Endothelial cell of umbilical vein (primary cell): Measurements from ENCODE around the gene TTC33. TPM values are rescaled to one million over a fixed set of nuclear protein-coding genes. Genes with fewer than 3 reads are reported as not detected.
"Not testable (repeated sequence)": the region's sequence is repeated elsewhere in the genome, so short reads cannot be mapped to it uniquely, and the experiment has no call there.

Source experiments
- BruUV-seq: library from RNA; stranded (reverse); fragments of 400-500 nt; replicated peaks from 2 replicates; lab custom pipeline; 2021; lab: Mats Ljungman, UMichigan
- CTCF ChIA-PET: fragments of 300-600, 350-600 bp; sonication (Branson Sonifier 250); formaldehyde crosslinking; loops from one replicate; lab custom pipeline; 2021; ENCODE audit warnings: antibody characterized with exemption, inconsistent platforms; lab: Charles Lee
- POLR2A ChIA-PET: fragments of 300-600, 350-600 bp; sonication (Branson Sonifier 250); formaldehyde crosslinking; loops from one replicate; lab custom pipeline; 2021; ENCODE audit warnings: antibody characterized with exemption, inconsistent platforms; lab: Charles Lee
- DNase-seq: peaks from one replicate; pipeline ENCODE4 v3.0.0-alpha.2; 2011; ENCODE audit warnings: low read depth, low spot score
- FAIRE-seq: peaks from 2 replicates; lab custom pipeline; 2011; peaks lifted over from hg19 to GRCh38; lab: Jason Lieb, UNC
- H2AFZ ChIP-seq: 2 replicates; pipeline ENCODE4 v1.6.0; 2012; ENCODE audit warnings: low read depth, low read length, control low read depth, inconsistent platforms
- H3K27ac ChIP-seq: 2 replicates; pipeline ENCODE4 v1.5.1; 2011; ENCODE audit warnings: low read depth, mild to moderate bottlenecking, control low read depth, low read length, moderate library complexity; ENCODE audit not compliant: insufficient read depth
- H3K27me3 ChIP-seq, 2 experiments: 2 replicates each; pipeline versions ENCODE4 v1.6.0 to v1.6.1; 2011; ENCODE audit warnings: low read length in 2 of 2, mixed read lengths in 1 of 2; ENCODE audit not compliant: control insufficient read depth in 2 of 2, insufficient read depth in 2 of 2
- H3K36me3 ChIP-seq, 2 experiments: 2 replicates in 1 of 2; 3 replicates in 1 of 2; pipeline ENCODE4 v1.5.1; 2011; ENCODE audit warnings: low read length in 2 of 2, mild to moderate bottlenecking in 1 of 2, moderate library complexity in 1 of 2; ENCODE audit not compliant: control insufficient read depth in 2 of 2, insufficient read depth in 2 of 2; ENCODE audit errors: extremely low read depth in 1 of 2
- H3K4me1 ChIP-seq: 3 replicates; pipeline ENCODE4 v1.5.1; 2011; ENCODE audit warnings: mild to moderate bottlenecking, low read length; ENCODE audit not compliant: control insufficient read depth, insufficient read depth; ENCODE audit errors: extremely low read depth
- H3K4me2 ChIP-seq: 2 replicates; pipeline ENCODE4 v1.6.1; 2011; ENCODE audit warnings: low read length, control low read depth, mixed read lengths; ENCODE audit not compliant: insufficient read depth
- H3K4me3 ChIP-seq, 3 experiments: fragments of 200-600 bp in 1 of 3; sonication (generic), shearing (Covaris generic) in 1 of 3; replicated peaks in 1 of 3; 2 replicates each; pipeline ENCODE4 v1.5.1; 2011 to 2016; ENCODE audit warnings: control low read depth in 3 of 3, low read length in 3 of 3, mild to moderate bottlenecking in 2 of 3, inconsistent platforms in 1 of 3, low read depth in 1 of 3, moderate library complexity in 1 of 3; ENCODE audit not compliant: insufficient read depth in 1 of 3
- H3K79me2 ChIP-seq: 2 replicates; pipeline ENCODE4 v1.6.0; 2012; ENCODE audit warnings: low read length, inconsistent platforms; ENCODE audit not compliant: control insufficient read depth, insufficient read depth
- H3K9ac ChIP-seq: replicated peaks from 2 replicates; pipeline ENCODE3; 2011; ENCODE audit warnings: low read length, control low read depth; ENCODE audit not compliant: insufficient read depth; ENCODE audit errors: extremely low read depth
- H3K9me1 ChIP-seq: replicated peaks from 3 replicates; pipeline ENCODE4 v1.6.0; 2011; ENCODE audit warnings: mild to moderate bottlenecking, low read length; ENCODE audit not compliant: control insufficient read depth, insufficient read depth; ENCODE audit errors: extremely low read depth
- H3K9me3 ChIP-seq: replicated peaks from 2 replicates; pipeline ENCODE4 v1.5.1; 2012; ENCODE audit warnings: low read length, inconsistent platforms; ENCODE audit not compliant: control insufficient read depth, insufficient read depth
- H4K20me1 ChIP-seq: replicated peaks from 2 replicates; pipeline ENCODE3; 2011; ENCODE audit warnings: mild to moderate bottlenecking, low read length; ENCODE audit not compliant: control insufficient read depth, insufficient read depth; ENCODE audit errors: extremely low read depth
- GATA2 ChIP-seq: IDR thresholded peaks from 2 replicates; pipeline ENCODE4 v1.7.0; 2011; ENCODE audit warnings: low read depth, mild to moderate bottlenecking, moderate library complexity, mixed read lengths, low read length; ENCODE audit not compliant: insufficient read length, insufficient read depth
- POLR2A ChIP-seq: IDR thresholded peaks from 2 replicates; pipeline ENCODE4 v1.6.1; 2012; ENCODE audit warnings: low read depth, mild to moderate bottlenecking, control low read depth, low read length
- POLR2AphosphoS5 ChIP-seq: IDR thresholded peaks from 2 replicates; pipeline ENCODE4 v1.6.1; 2012; ENCODE audit warnings: low read depth, mild to moderate bottlenecking, control low read depth, low read length, moderate library complexity; ENCODE audit not compliant: insufficient read depth
- dilution Hi-C: fragments of 300-500 bp; cut with MboI; formaldehyde crosslinking; loops from one replicate; pipeline ENCODE4 v1.15.0; 2019; ENCODE audit warnings: low sequenced_read_pairs; ENCODE audit not compliant: extremely low pct_ligation_motif_present
- intact Hi-C: fragments of 100-400 bp; cut with micrococcal nuclease; formaldehyde crosslinking; loops from one replicate; pipeline ENCODE4 v1.10.0; 2022
- polyA plus RNA-seq, 4 experiments: library from polyadenylated mRNA; depleted of rRNA in 3 of 4; stranded (reverse) in 3 of 4; unstranded in 1 of 4; fragments of >200 nt; gene quantifications; 2 replicates each; pipeline versions ENCODE4 v1.2.1 to v1.2.3, GENCODE V29; 2011 to 2012; ENCODE audit warnings: missing spikeins in 1 of 4
- total RNA-seq: library from RNA; stranded (reverse); gene quantifications from 2 replicates; pipeline ENCODE4 v1.2.3, GENCODE V29; 2021

TTC33 gene
- total and polyA plus RNA-seq, 2 donors (not counting 3 experiments of a cell fraction or from before 2014, with no cell fraction given): 2.2 to 11.7 TPM

DNA sequence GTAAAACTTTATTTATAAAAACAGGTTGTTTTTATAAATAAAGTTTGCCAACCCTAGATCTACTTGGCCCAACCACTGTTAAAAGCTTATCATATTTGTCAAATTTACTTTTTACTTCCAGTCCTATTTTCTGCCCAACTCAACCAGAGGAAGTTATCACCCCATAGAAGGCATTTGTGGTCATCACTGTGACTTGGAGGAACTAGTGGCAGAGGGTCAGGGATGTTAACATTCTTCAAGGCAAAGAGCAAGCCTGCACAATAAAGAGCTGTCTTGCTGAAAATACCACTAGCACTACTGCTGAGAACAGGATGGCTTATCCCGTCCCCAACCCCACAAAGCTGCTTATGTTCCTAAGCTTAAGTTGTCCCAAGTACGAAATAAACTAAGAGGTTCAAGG, 22.3 kb downstream of the TTC33 start:
- Histone ChIP-seq H3K79me2 (peaks cover 7% of the 10 kb centered on the region), H3K4me2 (peak overlapping the region; percentile 69), H3K9ac (no peak overlapping the region), H4K20me1 (no peaks in the 10 kb centered on the region), H3K4me1 (peaks cover 36% of the 10 kb centered on the region), H2AFZ (no peak overlapping the region), H3K36me3 (no peaks in the 10 kb centered on the region), H3K4me3 (no peak overlapping the region), H3K27ac (peak overlapping the region; percentile 84), H3K9me3 (no peaks in the 10 kb centered on the region), H3K9me1 (no peaks in the 10 kb centered on the region), H3K27me3 (no peaks in the 10 kb centered on the region)
- BruUV-seq: no TSS peak
- POLR2A ChIA-PET: interaction anchor here (1.0 kb wide), 1 partner anchor 56 kb away, joined by 3 read pairs; no protein-coding TSS in a partner anchor
- intact Hi-C loops (no loop called here), dilution Hi-C loops (no loop called here)
- CTCF ChIA-PET: interaction anchor here (1.0 to 4.5 kb wide), 9 partner anchors 10 to 1019 kb away, joined by 4 to 72 read pairs (median 12); partner anchors contain the start of gene PTGER4
- TF ChIP-seq POLR2AphosphoS5: no peak
- TF ChIP-seq GATA2: no peak
- TF ChIP-seq POLR2A: no peak
- DNase-seq (no peak), FAIRE-seq (no peak)

DNA sequence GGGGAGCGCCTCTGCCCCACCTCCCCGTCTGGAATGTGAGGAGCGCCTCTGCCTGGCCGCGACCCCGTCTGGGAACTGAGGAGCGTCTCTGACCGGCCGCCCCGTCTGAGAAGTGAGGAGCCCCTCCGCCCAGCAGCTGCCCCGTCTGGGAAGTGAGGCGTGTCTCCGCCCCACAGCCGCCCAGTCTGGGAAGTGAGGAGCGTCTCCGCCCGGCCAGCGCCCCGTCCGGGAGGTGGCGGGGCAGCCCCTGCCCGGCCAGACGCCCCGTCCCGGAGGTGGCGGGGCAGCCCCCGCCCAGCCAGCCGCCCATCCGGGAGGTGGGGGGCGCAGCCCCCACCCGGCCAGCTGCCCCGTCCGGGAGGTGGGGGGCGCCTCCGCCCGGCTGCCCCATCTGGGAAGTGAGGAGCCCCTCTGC, 33.3 kb downstream of the TTC33 start:
- H3K4me1 ChIP-seq, H3K9me1 ChIP-seq, H3K9ac ChIP-seq, H3K4me3 ChIP-seq, FAIRE-seq, H3K9me3 ChIP-seq, H3K27ac ChIP-seq, H3K27me3 ChIP-seq, POLR2A ChIA-PET, H2AFZ ChIP-seq, H3K79me2 ChIP-seq, DNase-seq, intact Hi-C loops, dilution Hi-C loops, BruUV-seq, H3K36me3 ChIP-seq, H3K4me2 ChIP-seq, H4K20me1 ChIP-seq, CTCF ChIA-PET: not testable (repeated sequence)
